ENCODE measurements around the gene CLDN4. TPM values are rescaled to one million over a fixed set of nuclear protein-coding genes. Genes with fewer than 3 reads are reported as not detected.

The CLDN4 gene
- polyA plus RNA-seq, 3 donors, result 0.01 TPM; not detected in 2

DNA sequence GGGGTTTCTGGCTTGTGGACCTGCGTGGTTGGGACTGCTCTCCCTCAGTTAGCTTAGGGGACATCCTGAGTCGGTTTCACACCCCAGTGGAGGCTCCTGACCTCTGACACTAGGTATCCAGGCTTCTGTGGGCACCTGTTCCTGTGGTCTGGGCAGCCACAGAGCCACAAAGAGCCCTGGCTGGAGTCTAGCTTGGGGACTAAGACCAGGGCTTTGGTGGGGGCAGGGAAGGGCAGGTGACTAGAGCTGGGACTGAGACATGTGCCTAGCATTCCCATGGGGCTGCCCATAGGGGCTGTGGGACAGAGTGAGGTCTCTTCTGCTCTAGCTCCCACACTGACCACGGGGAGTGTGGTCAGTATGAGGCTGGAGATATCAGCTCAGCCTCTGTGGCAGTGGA lies 26.1 kb downstream of the CLDN4 start:
- Mint-ChIP-seq H3K4me3 (no peak overlapping the region), H3K4me1 (peaks cover 10% of the 10 kb centered on the region), H3K27me3 (ENCODE audit: low read depth in 3 of 3) (peaks cover 31 to 61% (median 41%) of the 10 kb centered on the region in 3 donors), H3K9me3 (peaks cover 0 to 4% (median 0%) of the 10 kb centered on the region in 7 donors), H3K27ac (no peak overlapping the region), H3K36me3 (no peaks in the 10 kb centered on the region)
- Histone ChIP-seq H3K79me2 (ENCODE audit: insufficient read depth, low read length) (no peaks in the 10 kb centered on the region), H3K4me2 (replicated peaks; ENCODE audit: extremely low read depth, low read length, poor library complexity, severe bottlenecking) (no peak overlapping the region), H3K36me3 (replicated peaks in 1 of 2; ENCODE audit: control insufficient read depth in 1 of 2, insufficient read depth in 2 of 2, low read length in 2 of 2) (no peaks in the 10 kb centered on the region), H3K9ac (ENCODE audit: insufficient read depth, low read length, poor library complexity, severe bottlenecking) (no peak overlapping the region), H2AFZ (ENCODE audit: insufficient read depth, low read depth, low read length, poor library complexity, severe bottlenecking) (no peak overlapping the region), H3K9me3 (replicated peaks in 1 of 2; ENCODE audit: control insufficient read depth in 1 of 2, insufficient read depth in 1 of 2, low read length in 2 of 2) (no peaks in the 10 kb centered on the region), H3K27me3 (ENCODE audit: control insufficient read depth in 2 of 2, insufficient read depth in 2 of 2, low read length in 2 of 2) (peaks cover 3 to 26% of the 10 kb centered on the region in 2 donors), H3K4me3 (replicated peaks in 1 of 3; ENCODE audit: low read depth in 2 of 3, low read length in 3 of 3) (no peak overlapping the region), H3K27ac (ENCODE audit: low read depth in 1 of 2, low read length in 2 of 2) (no peak overlapping the region), H4K20me1 (ENCODE audit: insufficient read depth, low read length) (no peaks in the 10 kb centered on the region), H3K4me1 (ENCODE audit: control insufficient read depth in 1 of 2, insufficient read depth in 2 of 2, low read length in 2 of 2) (peaks cover 7 to 11% of the 10 kb centered on the region in 2 donors)
- 72% methylated on average over 2 of the region's 3 CpGs for WGBS (ENCODE audit: insufficient coverage)
- TF ChIP-seq, protein P1, sequence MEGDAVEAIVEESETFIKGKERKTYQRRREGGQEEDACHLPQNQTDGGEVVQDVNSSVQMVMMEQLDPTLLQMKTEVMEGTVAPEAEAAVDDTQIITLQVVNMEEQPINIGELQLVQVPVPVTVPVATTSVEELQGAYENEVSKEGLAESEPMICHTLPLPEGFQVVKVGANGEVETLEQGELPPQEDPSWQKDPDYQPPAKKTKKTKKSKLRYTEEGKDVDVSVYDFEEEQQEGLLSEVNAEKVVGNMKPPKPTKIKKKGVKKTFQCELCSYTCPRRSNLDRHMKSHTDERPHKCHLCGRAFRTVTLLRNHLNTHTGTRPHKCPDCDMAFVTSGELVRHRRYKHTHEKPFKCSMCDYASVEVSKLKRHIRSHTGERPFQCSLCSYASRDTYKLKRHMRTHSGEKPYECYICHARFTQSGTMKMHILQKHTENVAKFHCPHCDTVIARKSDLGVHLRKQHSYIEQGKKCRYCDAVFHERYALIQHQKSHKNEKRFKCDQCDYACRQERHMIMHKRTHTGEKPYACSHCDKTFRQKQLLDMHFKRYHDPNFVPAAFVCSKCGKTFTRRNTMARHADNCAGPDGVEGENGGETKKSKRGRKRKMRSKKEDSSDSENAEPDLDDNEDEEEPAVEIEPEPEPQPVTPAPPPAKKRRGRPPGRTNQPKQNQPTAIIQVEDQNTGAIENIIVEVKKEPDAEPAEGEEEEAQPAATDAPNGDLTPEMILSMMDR (IDR thresholded peaks at IDR 0.05), result no peak
- intact Hi-C loops (cut with micrococcal nuclease), result loop anchor here in 1 of 2 donors (10.0 kb wide), 2 partner anchors 122 to 252 kb away; partner anchors contain the start of gene ABHD11
- DNase-seq, result no peak

GRCh38 chr7:73858807-73859206 lies 28.0 kb downstream of the CLDN4 start:
- Mint-ChIP-seq H3K27ac (no peak overlapping the region), H3K9me3 (peaks cover 0 to 3% (median 0%) of the 10 kb centered on the region in 7 donors), H3K36me3 (no peaks in the 10 kb centered on the region), H3K4me1 (peaks cover 8% of the 10 kb centered on the region), H3K4me3 (peak overlapping the region in 1 of 2 donors; percentile 5), H3K27me3 (ENCODE audit: low read depth in 3 of 3) (peaks cover 29 to 47% (median 39%) of the 10 kb centered on the region in 3 donors)
- no peaks in the 10 kb centered on the region for H3K79me2 ChIP-seq (ENCODE audit: insufficient read depth, low read length)
- peaks cover 3 to 21% of the 10 kb centered on the region in 2 donors for H3K27me3 ChIP-seq (ENCODE audit: control insufficient read depth in 2 of 2, insufficient read depth in 2 of 2, low read length in 2 of 2)
- peaks cover 7 to 8% of the 10 kb centered on the region in 2 donors for H3K4me1 ChIP-seq (ENCODE audit: control insufficient read depth in 1 of 2, insufficient read depth in 2 of 2, low read length in 2 of 2)
- H3K36me3 ChIP-seq (replicated peaks in 1 of 2; ENCODE audit: control insufficient read depth in 1 of 2, insufficient read depth in 2 of 2, low read length in 2 of 2), result no peaks in the 10 kb centered on the region
- no peak overlapping the region for H3K9ac ChIP-seq (ENCODE audit: insufficient read depth, low read length, poor library complexity, severe bottlenecking)
- no peak for DNase-seq
- H3K4me2 ChIP-seq (replicated peaks; ENCODE audit: extremely low read depth, low read length, poor library complexity, severe bottlenecking), result no peak overlapping the region
- WGBS (ENCODE audit: insufficient coverage), result no CpG with 5 or more reads among the region's 2 CpGs
- H3K9me3 ChIP-seq (replicated peaks in 1 of 2; ENCODE audit: control insufficient read depth in 1 of 2, insufficient read depth in 1 of 2, low read length in 2 of 2), result no peaks in the 10 kb centered on the region
- intact Hi-C loops (cut with micrococcal nuclease), result loop anchor here in 1 of 2 donors (10.0 kb wide), 2 partner anchors 124 to 254 kb away; partner anchors contain the start of gene ABHD11
- H3K4me3 ChIP-seq (replicated peaks in 1 of 3; ENCODE audit: low read depth in 2 of 3, low read length in 3 of 3), result no peak overlapping the region
- H3K27ac ChIP-seq (ENCODE audit: low read depth in 1 of 2, low read length in 2 of 2), result no peak overlapping the region
- no peaks in the 10 kb centered on the region for H4K20me1 ChIP-seq (ENCODE audit: insufficient read depth, low read length)
- no peak overlapping the region for H2AFZ ChIP-seq (ENCODE audit: insufficient read depth, low read depth, low read length, poor library complexity, severe bottlenecking)
- TF ChIP-seq, protein P1 (IDR thresholded peaks at IDR 0.05), result no peak
